Mucosa of descending colon (tissue), 3 donors: ENCODE data around the gene FPR2. TPM values are rescaled to one million over a fixed set of nuclear protein-coding genes. Genes with fewer than 3 reads are reported as not detected.

ENCODE experiments used
- ATAC-seq: fragments of 200-7000 bp; cut with Tn5 transposase; one replicate; pipeline ENCODE4 v1.9.1; 2020; ENCODE audit warnings: mild to moderate bottlenecking, moderate library complexity
- DNase-seq, 3 donors: peaks; one replicate each; pipeline ENCODE4 v3.0.0-alpha.2; 2020
- H3K36me3 ChIP-seq: fragments of 200-600 bp; one replicate; pipeline ENCODE4 v1.8.0; 2021; ENCODE audit warnings: low read depth, mild to moderate bottlenecking
- H3K4me1 ChIP-seq: fragments of 200-600 bp; one replicate; pipeline ENCODE4 v1.8.0; 2021; ENCODE audit warnings: low read depth, mild to moderate bottlenecking
- H3K4me3 ChIP-seq: fragments of 200-600 bp; one replicate; pipeline ENCODE4 v1.8.0; 2021; ENCODE audit warnings: mild to moderate bottlenecking
- H3K9me3 ChIP-seq: fragments of 200-600 bp; one replicate; pipeline ENCODE4 v1.8.0; 2021; ENCODE audit warnings: mild to moderate bottlenecking
- CTCF ChIP-seq: fragments of 200-600 bp; IDR thresholded peaks from one replicate; pipeline ENCODE4 v1.8.0; 2022; ENCODE audit warnings: antibody characterized with exemption, mild to moderate bottlenecking
- intact Hi-C, 2 donors: fragments of 100-400 bp; cut with DNase I in 1 of 2; cut with micrococcal nuclease in 1 of 2; formaldehyde crosslinking; loops; one replicate each; pipeline versions ENCODE4 v1.11.0 to v1.11.1; 2022; cut with DNase I, micrococcal nuclease
- total RNA-seq, 3 donors: library from RNA; stranded (reverse); fragmentation: NEBNext Ultra II Directional in 2 of 3; extraction: Animal tissue kit (Norgen Biotek cat#: 25700) in 2 of 3; gene quantifications; one replicate each; pipeline versions ENCODE4 v1.2.1 to v1.2.4, GENCODE V29; 2021 to 2023
- donor health status: DM: no; HTN: no; CAD: no; lungs with moderate emphysema.
- donor health status: DM: no; HTN: no; CAD: no.
- donor health status: DM: no; HTN: yes; CAD: no.

Gene FPR2
- total RNA-seq, 3 donors from 2014 or later = 0.41 to 2.7 TPM; not detected in 1

DNA sequence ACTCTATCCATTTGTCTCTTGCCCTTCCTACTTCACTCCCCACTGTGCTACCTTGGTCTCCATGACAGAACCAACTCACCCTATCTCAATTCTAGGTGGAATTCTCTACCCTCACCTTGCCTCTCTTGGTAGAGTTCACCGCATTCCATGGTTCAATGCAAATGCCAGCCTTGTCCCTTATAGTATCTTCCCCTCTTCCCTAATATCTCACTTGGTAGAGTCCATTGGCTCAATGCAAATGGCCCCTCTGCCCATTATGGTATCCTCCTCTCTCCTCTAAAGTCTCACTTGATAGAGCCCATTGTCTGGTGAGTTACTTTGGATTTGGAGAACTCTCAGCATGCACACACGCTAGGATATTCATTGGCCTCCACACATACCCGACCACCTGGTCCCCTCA, 45.1 kb upstream of the FPR2 start:
- Histone ChIP-seq H3K4me1 (no peaks in the 10 kb centered on the region), H3K9me3 (no peaks in the 10 kb centered on the region), H3K36me3 (no peaks in the 10 kb centered on the region), H3K4me3 (no peak overlapping the region)
- no peak for DNase-seq
- no peak for ATAC-seq
- TF ChIP-seq CTCF = no peak
- intact Hi-C loops = no loop called here

DNA sequence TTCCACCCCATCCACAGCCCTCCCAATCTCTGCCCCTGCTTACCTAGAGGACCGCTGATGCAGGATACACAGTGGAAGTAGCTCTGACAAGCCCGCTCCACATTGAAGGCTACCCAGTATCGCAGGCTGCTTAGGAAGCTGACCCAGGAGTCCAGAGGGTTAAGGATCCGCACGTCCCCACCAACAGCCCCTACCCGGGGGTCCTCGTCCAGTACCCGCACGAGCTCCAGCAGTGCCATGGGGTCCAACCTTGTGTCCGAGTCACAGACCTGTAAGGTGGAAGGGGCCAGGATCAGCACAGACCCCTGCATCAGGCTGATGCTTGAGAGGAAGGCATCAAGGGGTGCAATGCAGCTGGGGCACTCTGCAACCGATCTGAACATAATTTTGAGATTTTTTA, 44.1 kb upstream of the FPR2 start:
- Histone ChIP-seq H3K36me3 (no peaks in the 10 kb centered on the region), H3K4me3 (no peak overlapping the region), H3K9me3 (no peaks in the 10 kb centered on the region), H3K4me1 (no peaks in the 10 kb centered on the region)
- ATAC-seq (no peak), DNase-seq (no peak)
- intact Hi-C loops = no loop called here
- TF ChIP-seq CTCF = no peak

- Histone ChIP-seq H3K9me3 (no peaks in the 10 kb centered on the region), H3K4me3 (no peak overlapping the region), H3K4me1 (no peaks in the 10 kb centered on the region), H3K36me3 (no peaks in the 10 kb centered on the region)
- no peak for ATAC-seq
- TF ChIP-seq CTCF = no peak
- DNase-seq = no peak
- intact Hi-C loops = no loop called here
These were observed 41.6 kb upstream of the FPR2 start for GRCh38 chr19:51719251-51719988.

GRCh38 chr19:51721905-51722304, 39.1 kb upstream of the FPR2 start:
- Histone ChIP-seq H3K9me3 (no peaks in the 10 kb centered on the region), H3K36me3 (no peaks in the 10 kb centered on the region), H3K4me1 (no peaks in the 10 kb centered on the region), H3K4me3 (no peak overlapping the region)
- intact Hi-C loops = no loop called here
- TF ChIP-seq CTCF = no peak
- ATAC-seq = no peak
- DNase-seq = no peak

- H3K9me3 ChIP-seq = no peaks in the 10 kb centered on the region
- no peaks in the 10 kb centered on the region for H3K4me1 ChIP-seq
- no peak overlapping the region for H3K4me3 ChIP-seq
- ATAC-seq = no peak
- TF ChIP-seq CTCF = no peak
- no peak for DNase-seq
- H3K36me3 ChIP-seq = no peaks in the 10 kb centered on the region
- intact Hi-C loops = no loop called here
These were observed 38.5 kb upstream of the FPR2 start for GRCh38 chr19:51722492-51722891.

DNA sequence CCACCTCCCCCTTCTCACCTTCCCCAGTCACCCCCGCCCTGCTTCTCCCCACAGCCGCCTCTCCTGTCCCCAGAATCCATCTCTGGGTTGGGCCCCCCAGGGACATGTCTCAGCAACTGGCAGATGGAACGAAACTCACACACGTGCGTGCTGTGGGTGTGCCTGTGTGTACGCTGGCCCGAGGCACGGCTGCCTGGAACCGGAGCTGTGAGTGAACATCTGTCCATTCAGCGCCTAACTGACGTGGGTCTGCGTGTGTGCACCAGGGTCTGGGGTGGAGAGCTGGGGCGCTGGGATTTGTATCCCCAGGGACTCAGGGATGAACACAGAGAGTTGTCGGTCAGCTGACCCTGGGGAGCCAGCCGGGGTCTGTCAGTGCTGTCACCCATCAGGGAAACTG, 36.4 kb upstream of the FPR2 start:
- Histone ChIP-seq H3K9me3 (no peaks in the 10 kb centered on the region), H3K4me3 (no peak overlapping the region), H3K36me3 (no peaks in the 10 kb centered on the region), H3K4me1 (no peaks in the 10 kb centered on the region)
- TF ChIP-seq CTCF = no peak
- no peak for DNase-seq
- no peak for ATAC-seq
- intact Hi-C loops = no loop called here
